ENCODE measurements around the gene PCSK6.

DNA sequence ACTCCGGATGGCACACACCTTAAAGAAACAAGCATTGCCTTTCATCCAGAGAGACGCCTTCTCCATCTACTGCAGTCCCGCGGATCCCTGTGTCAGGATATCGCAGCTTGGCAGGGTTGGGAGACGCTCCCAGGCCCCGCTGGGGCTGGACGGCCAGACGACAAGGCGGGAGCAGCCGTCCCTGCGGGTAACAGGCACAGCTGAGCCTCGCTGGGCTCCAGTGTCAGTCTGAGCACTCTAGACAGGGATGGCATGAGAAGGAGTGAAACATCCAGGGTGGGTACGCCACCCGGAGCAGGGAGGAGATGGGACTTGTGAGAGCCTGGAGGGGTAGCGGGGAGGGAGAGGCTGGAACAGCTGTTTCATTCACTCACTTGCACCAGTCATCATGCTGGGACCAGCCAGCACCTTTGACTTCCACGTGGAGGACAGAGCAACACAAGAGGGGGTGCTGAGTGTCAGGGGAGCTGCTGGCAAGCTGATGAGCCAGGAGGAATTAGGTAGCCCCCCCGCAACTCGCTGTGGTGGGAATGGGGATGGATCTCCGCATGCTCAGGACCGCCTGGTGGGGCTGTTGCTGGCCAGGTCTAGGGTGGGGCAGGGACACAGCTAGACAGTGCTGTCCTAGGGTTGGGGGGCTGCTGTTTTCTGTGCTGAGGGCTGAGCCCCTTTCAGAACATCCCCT is 162.9 kb downstream of the PCSK6 start:
- TF ChIP-seq POLR2A (IDR thresholded peaks at IDR 0.05; ENCODE audit: low read length): no peak
- TF ChIP-seq GATA1 (IDR thresholded peaks at IDR 0.05; ENCODE audit: low read depth, low read length): no peak

All from erythroblast (primary cell).